Panc1 (cell line): Measurements from ENCODE around the gene ATG14.

Experiments used
- CTCF ChIP-seq: fragments of 450-650 bp; IDR thresholded peaks from 2 replicates; pipeline ENCODE4 v1.5.1; 2017; ENCODE audit warnings: mild to moderate bottlenecking
- REST ChIP-seq, 2 experiments: IDR thresholded peaks; 2 replicates each; pipeline ENCODE4 v1.6.1; 2011 to 2012; ENCODE audit warnings: low read depth in 2 of 2, control low read depth in 1 of 2, low read length in 1 of 2, mild to moderate bottlenecking in 1 of 2, moderate library complexity in 1 of 2; ENCODE audit not compliant: insufficient read depth in 1 of 2

- TF ChIP-seq CTCF (no peak), REST (IDR thresholded peaks at IDR 0.05; ENCODE audit: insufficient read depth in 1 of 2, low read depth in 2 of 2, low read length in 1 of 2) (no peak)
Observed at GRCh38 chr14:55373784-55374705, 37.6 kb downstream of the ATG14 start.
